Mesangial cell (primary cell): ENCODE measurements around the gene STAT5B. TPM values are rescaled to one million over a fixed set of nuclear protein-coding genes. Genes with fewer than 3 reads are reported as not detected.

Source experiments
- total RNA-seq: library from RNA; depleted of rRNA; stranded (reverse); fragments of >200 nt; gene quantifications from 2 replicates; pipeline ENCODE4 v1.2.3, GENCODE V29; 2015

The STAT5B gene
- total RNA-seq = 20.9 and 22.3 TPM in 2 replicates

GRCh38 chr17:42276359-42276608 lies at the start of gene STAT5B:
Gene STAT5B, minus strand, starts transcription at chr17:42276391. Its CDS starts 44,264 bp downstream, at chr17:42232127.

GRCh38 chr17:42287977-42288802 lies 12.0 kb upstream of the STAT5B start, which contains the start of gene STAT5A:
Gene STAT5A, plus strand, starts transcription at chr17:42288498. Its CDS starts 914 bp downstream, at chr17:42289412.

GRCh38 chr17:42193969-42194899 lies 82.0 kb downstream of the STAT5B start, which contains the start of gene GHDC:
Gene GHDC, minus strand, starts transcription at chr17:42194494. Its CDS starts 913 bp downstream, at chr17:42193581.

GRCh38 chr17:42184713-42185620 lies 91.2 kb downstream of the STAT5B start, which contains the start of gene HCRT:
Gene HCRT, minus strand, starts transcription at chr17:42185452. Its CDS starts 87 bp downstream, at chr17:42185365.

GRCh38 chr17:42180922-42181850 lies 95.0 kb downstream of the STAT5B start, which contains the start of gene KCNH4:
Gene KCNH4, minus strand, starts transcription at chr17:42181142. Its CDS starts 197 bp downstream, at chr17:42180945.

Other genes with a start within 250 kb of the STAT5B start
- 0.16 and 0.76 TPM in 2 replicates for gene C17orf113, start 225.8 kb downstream of the STAT5B start, total RNA-seq
- gene ZNF385C, start 177.9 kb downstream of the STAT5B start, total RNA-seq = under 0.01 TPM in 1 of 2 replicates, not detected in the other
- gene DHX58, start 163.7 kb downstream of the STAT5B start, total RNA-seq = 2.8 and 7.7 TPM in 2 replicates
- 21.3 TPM in 2 replicates for gene KAT2A, start 155.0 kb downstream of the STAT5B start, total RNA-seq
- gene HSPB9, start 153.6 kb downstream of the STAT5B start, total RNA-seq = not detected in 2 replicates
- 172 and 174 TPM in 2 replicates for gene RAB5C, start 121.4 kb downstream of the STAT5B start, total RNA-seq
- gene KCNH4, start 95.2 kb downstream of the STAT5B start, total RNA-seq = not detected in 2 replicates
- not detected in 2 replicates for gene HCRT, start 90.9 kb downstream of the STAT5B start, total RNA-seq
- gene GHDC, start 81.9 kb downstream of the STAT5B start, total RNA-seq = 18.1 and 43.4 TPM in 2 replicates
- gene STAT5A, start 12.1 kb upstream of the STAT5B start, total RNA-seq = 10.4 and 14.8 TPM in 2 replicates
- 59.0 and 101 TPM in 2 replicates for gene STAT3, start 112.1 kb upstream of the STAT5B start, total RNA-seq
- 224 and 302 TPM in 2 replicates for gene CAVIN1, start 146.9 kb upstream of the STAT5B start, total RNA-seq
- 27.1 and 55.4 TPM in 2 replicates for gene ATP6V0A1, start 182.5 kb upstream of the STAT5B start, total RNA-seq